ENCODE data around the gene NHERF2.

NHERF2 gene

GRCh38 chr16:2026461-2027023 is at the start of gene NHERF2:
Gene NHERF2, plus strand, starts transcription at chr16:2026902. Its CDS starts 104 bp downstream, at chr16:2027006.
- DNase-seq (ENCODE audit: low read depth, low spot score): no peak
- H3K4me3 ChIP-seq (ENCODE audit: low read depth, low read length): peak within 1 kb of the TSS; percentile 61
- in situ Hi-C loops (cut with HindIII; ENCODE audit: low sequenced_read_pairs): no loop called here
- TF ChIP-seq, protein P1, sequence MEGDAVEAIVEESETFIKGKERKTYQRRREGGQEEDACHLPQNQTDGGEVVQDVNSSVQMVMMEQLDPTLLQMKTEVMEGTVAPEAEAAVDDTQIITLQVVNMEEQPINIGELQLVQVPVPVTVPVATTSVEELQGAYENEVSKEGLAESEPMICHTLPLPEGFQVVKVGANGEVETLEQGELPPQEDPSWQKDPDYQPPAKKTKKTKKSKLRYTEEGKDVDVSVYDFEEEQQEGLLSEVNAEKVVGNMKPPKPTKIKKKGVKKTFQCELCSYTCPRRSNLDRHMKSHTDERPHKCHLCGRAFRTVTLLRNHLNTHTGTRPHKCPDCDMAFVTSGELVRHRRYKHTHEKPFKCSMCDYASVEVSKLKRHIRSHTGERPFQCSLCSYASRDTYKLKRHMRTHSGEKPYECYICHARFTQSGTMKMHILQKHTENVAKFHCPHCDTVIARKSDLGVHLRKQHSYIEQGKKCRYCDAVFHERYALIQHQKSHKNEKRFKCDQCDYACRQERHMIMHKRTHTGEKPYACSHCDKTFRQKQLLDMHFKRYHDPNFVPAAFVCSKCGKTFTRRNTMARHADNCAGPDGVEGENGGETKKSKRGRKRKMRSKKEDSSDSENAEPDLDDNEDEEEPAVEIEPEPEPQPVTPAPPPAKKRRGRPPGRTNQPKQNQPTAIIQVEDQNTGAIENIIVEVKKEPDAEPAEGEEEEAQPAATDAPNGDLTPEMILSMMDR (IDR thresholded peaks at IDR 0.05; ENCODE audit: low read depth, low read length): no peak

- TF ChIP-seq, protein P1 (IDR thresholded peaks at IDR 0.05; ENCODE audit: low read depth, low read length): no peak
- no peak for DNase-seq (ENCODE audit: low read depth, low spot score)
- H3K4me3 ChIP-seq (ENCODE audit: low read depth, low read length): no peak overlapping the region
- in situ Hi-C loops (cut with HindIII; ENCODE audit: low sequenced_read_pairs): no loop called here
Measured at GRCh38 chr16:1976951-1977874, 49.5 kb upstream of the NHERF2 start.

DNA sequence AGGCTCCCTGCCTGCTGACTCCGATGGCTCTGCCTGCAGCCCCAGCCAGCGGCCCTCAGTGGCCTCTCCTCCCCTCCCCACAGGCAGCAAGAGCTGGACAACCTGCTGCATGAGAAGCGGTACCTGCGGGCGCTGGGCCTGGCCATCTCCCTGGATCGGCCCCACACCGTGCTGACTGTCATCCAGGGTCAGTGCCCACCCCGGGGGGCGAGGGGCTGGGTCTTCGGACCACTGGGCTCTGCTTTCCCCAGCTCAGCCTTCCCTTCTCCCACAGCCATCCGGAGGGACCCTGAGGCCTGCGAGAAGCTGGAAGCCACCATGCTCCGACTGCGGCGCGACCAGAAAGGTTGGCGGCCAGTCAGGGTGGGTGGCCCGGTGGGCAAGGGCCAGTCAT is 48.8 kb upstream of the NHERF2 start:
- in situ Hi-C loops (cut with HindIII; ENCODE audit: low sequenced_read_pairs): no loop called here
- TF ChIP-seq, protein P1 (IDR thresholded peaks at IDR 0.05; ENCODE audit: low read depth, low read length): no peak
- no peak for DNase-seq (ENCODE audit: low read depth, low spot score)
- no peak overlapping the region for H3K4me3 ChIP-seq (ENCODE audit: low read depth, low read length)

GRCh38 chr16:1978476-1979120 is 48.1 kb upstream of the NHERF2 start:
- H3K4me3 ChIP-seq (ENCODE audit: low read depth, low read length): no peak overlapping the region
- in situ Hi-C loops (cut with HindIII; ENCODE audit: low sequenced_read_pairs): no loop called here

GRCh38 chr16:1979271-1980029 is 47.3 kb upstream of the NHERF2 start:
- in situ Hi-C loops (cut with HindIII; ENCODE audit: low sequenced_read_pairs): no loop called here
- DNase-seq (ENCODE audit: low read depth, low spot score): no peak
- TF ChIP-seq, protein P1 (IDR thresholded peaks at IDR 0.05; ENCODE audit: low read depth, low read length): no peak
- H3K4me3 ChIP-seq (ENCODE audit: low read depth, low read length): no peak overlapping the region

More at GRCh38 chr16:1978476-1979120, 48.1 kb upstream of the NHERF2 start:
- DNase-seq (ENCODE audit: low read depth, low spot score): no peak
- TF ChIP-seq, protein P1 (IDR thresholded peaks at IDR 0.05; ENCODE audit: low read depth, low read length): no peak

Data from astrocyte of the spinal cord (primary cell).